Endothelial cell (in vitro differentiated cells): ENCODE results near the gene NUP62. TPM values are rescaled to one million over a fixed set of nuclear protein-coding genes. Genes with fewer than 3 reads are reported as not detected.
"Not testable (repeated sequence)": the region's sequence is repeated elsewhere in the genome, so short reads cannot be mapped to it uniquely, and the experiment has no call there.

Experiments
- DNase-seq: peaks from one replicate; pipeline ENCODE4 v3.0.0; 2021; ENCODE audit warnings: low spot score
- H3K27ac Mint-ChIP-seq: one replicate; pipeline ENCODE4 v1.8.0; 2021; ENCODE audit warnings: mixed read lengths, inconsistent platforms; ENCODE audit not compliant: unreplicated experiment
- H3K27me3 Mint-ChIP-seq: one replicate; pipeline ENCODE4 v1.8.0; 2021; ENCODE audit warnings: mild to moderate bottlenecking, moderate library complexity, mixed read lengths, inconsistent platforms; ENCODE audit not compliant: unreplicated experiment
- H3K36me3 Mint-ChIP-seq: one replicate; pipeline ENCODE4 v1.8.0; 2021; ENCODE audit warnings: mild to moderate bottlenecking, low read depth, mixed read lengths, inconsistent platforms; ENCODE audit not compliant: unreplicated experiment
- H3K4me1 Mint-ChIP-seq: one replicate; pipeline ENCODE4 v1.8.0; 2021; ENCODE audit warnings: mild to moderate bottlenecking, mixed read lengths, inconsistent platforms; ENCODE audit not compliant: unreplicated experiment
- H3K4me3 Mint-ChIP-seq: one replicate; pipeline ENCODE4 v1.8.0; 2021; ENCODE audit warnings: mild to moderate bottlenecking, mixed read lengths, inconsistent platforms; ENCODE audit not compliant: unreplicated experiment
- H3K9me3 Mint-ChIP-seq: one replicate; pipeline ENCODE4 v1.8.0; 2021; ENCODE audit warnings: mixed read lengths, inconsistent platforms; ENCODE audit not compliant: unreplicated experiment
- total RNA-seq: library from RNA; stranded (reverse); fragmentation: NEBNext Ultra II Directional; extraction: Animal tissue kit (Norgen Biotek cat#: 25700); gene quantifications from one replicate; pipeline ENCODE4 v1.2.1, GENCODE V29; 2021; ENCODE audit not compliant: unreplicated experiment
- TF ChIP-seq, protein P1 (sequence below): fragments of 200-600 bp; sonication (generic); IDR thresholded peaks from one replicate; pipeline ENCODE4 v1.5.0; 2021; ENCODE audit warnings: antibody characterized with exemption; ENCODE audit not compliant: unreplicated experiment

NUP62 gene
- total RNA-seq, 1 donor from 2014 or later: 60.9 TPM

- TF ChIP-seq, protein P1, sequence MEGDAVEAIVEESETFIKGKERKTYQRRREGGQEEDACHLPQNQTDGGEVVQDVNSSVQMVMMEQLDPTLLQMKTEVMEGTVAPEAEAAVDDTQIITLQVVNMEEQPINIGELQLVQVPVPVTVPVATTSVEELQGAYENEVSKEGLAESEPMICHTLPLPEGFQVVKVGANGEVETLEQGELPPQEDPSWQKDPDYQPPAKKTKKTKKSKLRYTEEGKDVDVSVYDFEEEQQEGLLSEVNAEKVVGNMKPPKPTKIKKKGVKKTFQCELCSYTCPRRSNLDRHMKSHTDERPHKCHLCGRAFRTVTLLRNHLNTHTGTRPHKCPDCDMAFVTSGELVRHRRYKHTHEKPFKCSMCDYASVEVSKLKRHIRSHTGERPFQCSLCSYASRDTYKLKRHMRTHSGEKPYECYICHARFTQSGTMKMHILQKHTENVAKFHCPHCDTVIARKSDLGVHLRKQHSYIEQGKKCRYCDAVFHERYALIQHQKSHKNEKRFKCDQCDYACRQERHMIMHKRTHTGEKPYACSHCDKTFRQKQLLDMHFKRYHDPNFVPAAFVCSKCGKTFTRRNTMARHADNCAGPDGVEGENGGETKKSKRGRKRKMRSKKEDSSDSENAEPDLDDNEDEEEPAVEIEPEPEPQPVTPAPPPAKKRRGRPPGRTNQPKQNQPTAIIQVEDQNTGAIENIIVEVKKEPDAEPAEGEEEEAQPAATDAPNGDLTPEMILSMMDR: no peak
- peaks cover 27% of the 10 kb centered on the region for H3K27me3 Mint-ChIP-seq
- DNase-seq: no peak
- peaks cover 13% of the 10 kb centered on the region for H3K4me1 Mint-ChIP-seq
- H3K27ac Mint-ChIP-seq: no peak overlapping the region
- H3K9me3 Mint-ChIP-seq: no peaks in the 10 kb centered on the region
- peak overlapping the region; percentile 31 for H3K4me3 Mint-ChIP-seq
- H3K36me3 Mint-ChIP-seq: peaks cover 35% of the 10 kb centered on the region
Measured at GRCh38 chr19:49925486-49925885, 3.8 kb downstream of the NUP62 start.

DNA sequence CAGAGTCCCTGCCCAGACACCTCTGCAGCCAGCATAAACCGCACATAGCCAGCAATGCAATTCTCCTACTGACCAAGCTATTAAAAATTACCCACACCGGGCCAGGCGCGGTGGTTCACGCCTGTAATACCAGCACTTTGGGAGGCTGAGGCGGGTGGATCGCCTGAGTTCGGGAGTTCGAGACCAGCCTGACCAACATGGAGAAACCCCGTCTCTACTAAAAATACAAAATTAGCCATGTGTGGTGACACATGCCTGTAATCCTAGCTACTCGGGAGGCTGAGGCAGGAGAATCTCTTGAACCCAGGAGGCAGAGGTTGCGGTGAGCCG, 4.5 kb downstream of the NUP62 start:
- Mint-ChIP-seq H3K4me1 (peaks cover 13% of the 10 kb centered on the region), H3K27me3 (peaks cover 23% of the 10 kb centered on the region), H3K36me3 (peaks cover 35% of the 10 kb centered on the region)
- not testable (repeated sequence) for H3K27ac Mint-ChIP-seq, DNase-seq, H3K9me3 Mint-ChIP-seq, H3K4me3 Mint-ChIP-seq

GRCh38 chr19:49924004-49924880, 5.1 kb downstream of the NUP62 start:
- Mint-ChIP-seq H3K9me3 (no peaks in the 10 kb centered on the region), H3K36me3 (peaks cover 38% of the 10 kb centered on the region), H3K27me3 (peaks cover 21% of the 10 kb centered on the region), H3K4me1 (peaks cover 13% of the 10 kb centered on the region), H3K4me3 (peak overlapping the region; percentile 65), H3K27ac (no peak overlapping the region)
- no peak for DNase-seq
- TF ChIP-seq, protein P1: no peak

DNA sequence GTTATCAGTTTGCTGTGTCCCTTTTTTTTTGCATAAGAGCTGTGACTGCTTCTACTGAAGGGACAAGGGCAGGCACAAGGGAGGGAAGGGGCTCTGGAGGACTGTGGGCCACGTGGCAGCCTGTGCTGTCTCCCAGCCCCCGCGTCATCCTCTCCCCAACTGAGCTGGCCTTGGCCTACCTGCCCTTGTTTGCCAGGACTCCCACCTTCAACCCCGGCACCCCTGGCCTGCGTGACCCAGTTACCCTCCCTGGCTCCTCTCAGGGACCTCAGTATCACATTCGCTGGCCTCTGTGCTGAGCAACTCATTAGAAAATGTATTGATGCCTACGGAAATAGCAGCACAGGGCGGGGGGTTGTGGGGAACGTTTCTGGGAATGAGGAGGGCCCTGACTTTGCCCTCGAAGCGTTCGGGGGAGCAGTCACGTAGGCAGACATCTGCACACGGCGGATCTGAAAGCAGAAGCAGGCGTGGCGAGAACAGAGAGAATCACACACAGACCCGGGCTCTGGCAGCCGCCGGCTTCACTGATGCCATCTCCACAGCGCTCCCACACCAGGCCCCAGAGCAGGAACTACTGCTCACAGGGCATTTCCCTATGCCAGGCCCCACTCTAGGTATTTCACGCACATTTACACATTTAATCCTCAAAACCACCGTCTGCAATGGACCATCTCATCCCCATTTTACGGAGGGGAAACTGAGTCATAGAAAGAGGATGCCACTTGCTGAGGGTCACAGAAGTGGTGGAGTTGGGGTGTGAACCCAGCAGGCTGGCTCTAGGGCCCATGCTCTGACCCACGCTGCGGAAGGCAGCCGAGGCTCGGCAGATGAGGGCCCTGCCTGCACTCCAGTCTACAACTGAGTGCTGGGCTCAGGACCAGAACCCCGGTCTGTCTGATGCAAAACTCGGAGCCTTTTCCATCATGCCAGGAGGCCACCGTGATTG, 6.0 kb downstream of the NUP62 start:
- Mint-ChIP-seq H3K4me3 (peak overlapping the region; percentile 65), H3K4me1 (peaks cover 9% of the 10 kb centered on the region), H3K36me3 (peaks cover 34% of the 10 kb centered on the region), H3K27ac (no peak overlapping the region), H3K9me3 (no peaks in the 10 kb centered on the region), H3K27me3 (peaks cover 17% of the 10 kb centered on the region)
- DNase-seq: no peak
- TF ChIP-seq, protein P1: no peak

DNA sequence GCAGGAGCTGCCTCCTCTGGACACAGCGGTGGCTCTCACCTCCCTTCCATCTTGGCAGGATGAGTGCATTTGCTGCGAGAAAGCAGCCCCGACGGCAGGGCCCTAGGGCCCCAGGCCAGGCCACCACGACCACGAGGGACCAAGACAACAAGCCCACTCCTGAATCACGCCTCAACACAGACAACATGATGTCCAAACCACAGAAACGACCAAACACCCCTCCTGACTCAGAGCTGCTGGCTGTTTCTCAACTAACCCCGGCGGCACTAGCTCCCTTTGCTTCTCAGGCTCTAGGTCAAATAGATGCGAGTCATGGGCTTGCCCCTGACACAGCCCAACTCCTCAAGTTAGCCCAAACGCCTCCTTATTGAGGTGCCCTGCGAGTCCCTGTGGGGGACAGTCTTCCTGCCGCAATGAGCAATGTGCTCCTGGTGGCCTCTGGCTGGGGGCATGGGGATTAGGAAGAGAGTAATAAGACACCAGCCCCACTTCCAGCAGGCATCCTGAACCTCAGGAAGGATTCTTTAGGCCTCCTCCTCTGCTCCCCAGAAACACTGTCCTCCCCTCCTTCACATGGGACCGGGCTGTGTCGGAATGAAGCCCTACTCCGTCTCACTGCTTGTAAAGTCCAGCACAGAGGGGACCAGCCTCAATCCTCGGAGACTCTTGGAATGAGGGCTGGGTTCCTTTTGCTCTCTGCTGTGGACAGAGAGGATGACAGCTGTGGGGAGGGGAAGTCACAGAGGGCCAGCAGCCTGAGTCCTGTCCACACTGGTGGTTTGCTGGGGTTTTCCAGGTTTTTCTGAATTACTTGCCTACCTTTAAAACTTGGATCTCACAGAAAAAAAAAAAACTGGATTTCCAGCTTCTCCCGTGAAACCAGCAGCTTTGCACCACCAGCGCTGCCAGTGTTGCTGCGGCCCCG, 7.2 kb downstream of the NUP62 start:
- Mint-ChIP-seq H3K4me1 (peaks cover under 1% of the 10 kb centered on the region), H3K4me3 (peak overlapping the region; percentile 18), H3K36me3 (peaks cover 32% of the 10 kb centered on the region), H3K27me3 (peaks cover 11% of the 10 kb centered on the region), H3K9me3 (no peaks in the 10 kb centered on the region), H3K27ac (no peak overlapping the region)
- TF ChIP-seq, protein P1: no peak
- no peak for DNase-seq
